H1 (cell line): ENCODE measurements around the gene PRICKLE1.

Source experiments
- EP300 ChIP-seq, 2 experiments: IDR thresholded peaks; 1 replicate in 1 of 2; 2 replicates in 1 of 2; pipeline ENCODE4 v1.6.1; 2011 to 2012; ENCODE audit warnings: low read depth in 2 of 2, low read length in 2 of 2, mild to moderate bottlenecking in 2 of 2, borderline replicate concordance in 1 of 2, inconsistent platforms in 1 of 2, moderate library complexity in 1 of 2
- EZH2 ChIP-seq: fragments of 200-600 bp; sonication (generic); IDR thresholded peaks from 2 replicates; pipeline ENCODE4 v1.7.1; 2012; ENCODE audit warnings: low read depth, mild to moderate bottlenecking, moderate library complexity, low read length, inconsistent platforms; ENCODE audit not compliant: severe bottlenecking
- GABPA ChIP-seq: IDR thresholded peaks from 2 replicates; pipeline ENCODE4 v1.6.1; 2011; ENCODE audit warnings: mild to moderate bottlenecking, low read length, moderate library complexity, borderline replicate concordance; ENCODE audit not compliant: insufficient read depth
- HDAC2 ChIP-seq, 2 experiments: fragments of 300-600 bp in 1 of 2; sonication (generic) in 1 of 2; IDR thresholded peaks; 2 replicates each; pipeline ENCODE4 v1.6.1; 2011 to 2012; ENCODE audit warnings: low read depth in 2 of 2, low read length in 2 of 2, mild to moderate bottlenecking in 2 of 2, moderate library complexity in 2 of 2, borderline replicate concordance in 1 of 2, inconsistent platforms in 1 of 2
- JUND ChIP-seq: IDR thresholded peaks from 2 replicates; pipeline ENCODE4 v1.6.1; 2011; ENCODE audit warnings: mild to moderate bottlenecking, improper control_type of control experiment, low read length
- POLR2A ChIP-seq, 2 experiments: IDR thresholded peaks; 1 replicate in 1 of 2; 2 replicates in 1 of 2; pipeline ENCODE4 v1.6.1; 2011; ENCODE audit warnings: low read depth in 2 of 2, low read length in 2 of 2, mild to moderate bottlenecking in 2 of 2; ENCODE audit errors: control extremely low read depth in 1 of 2
- POLR2AphosphoS5 ChIP-seq: IDR thresholded peaks from 2 replicates; pipeline ENCODE4 v1.6.1; 2011; ENCODE audit warnings: low read depth, low read length
- RAD21 ChIP-seq, 2 experiments: IDR thresholded peaks in 1 of 2; conservative IDR thresholded peaks in 1 of 2; 2 replicates each; pipeline ENCODE4 v1.6.1; 2011; ENCODE audit warnings: low read depth in 2 of 2, low read length in 2 of 2, improper control_type of control experiment in 1 of 2, inconsistent platforms in 1 of 2, mild to moderate bottlenecking in 1 of 2, moderate library complexity in 1 of 2
- SIN3A ChIP-seq, 2 experiments: IDR thresholded peaks in 1 of 2; conservative IDR thresholded peaks in 1 of 2; 2 replicates each; pipeline ENCODE4 v1.6.1; 2011 to 2012; ENCODE audit warnings: low read length in 2 of 2, improper control_type of control experiment in 1 of 2, low read depth in 1 of 2, mild to moderate bottlenecking in 1 of 2
- SIX5 ChIP-seq: IDR thresholded peaks from 2 replicates; pipeline ENCODE4 v1.6.1; 2011; ENCODE audit warnings: mild to moderate bottlenecking, low read depth, low read length
- SP4 ChIP-seq: IDR thresholded peaks from 2 replicates; pipeline ENCODE4 v1.6.1; 2012; ENCODE audit warnings: low read length, inconsistent platforms
- SRF ChIP-seq: IDR thresholded peaks from 2 replicates; pipeline ENCODE4 v1.6.1; 2011; ENCODE audit warnings: mild to moderate bottlenecking, low read depth, low read length, moderate library complexity
- TF ChIP-seq, protein P1 (sequence below), 3 experiments: IDR thresholded peaks; 1 replicate in 2 of 3; 2 replicates in 1 of 3; pipeline versions ENCODE4 v1.5.1 to v1.6.1; 2011; ENCODE audit warnings: low read length in 3 of 3, mild to moderate bottlenecking in 3 of 3, inconsistent platforms in 2 of 3, low read depth in 1 of 3, moderate library complexity in 1 of 3; ENCODE audit not compliant: insufficient read depth in 1 of 3; ENCODE audit errors: control extremely low read depth in 1 of 3
- TF ChIP-seq, protein P2 (sequence below): fragments of 300-600 bp; sonication (generic); IDR thresholded peaks from 2 replicates; pipeline ENCODE4 v1.7.1; 2012; ENCODE audit warnings: low read length, moderate library complexity, mild to moderate bottlenecking, inconsistent platforms; ENCODE audit not compliant: insufficient replicate concordance

GRCh38 chr12:42507081-42507480 lies 82.5 kb downstream of the PRICKLE1 start:
- TF ChIP-seq, protein P1, sequence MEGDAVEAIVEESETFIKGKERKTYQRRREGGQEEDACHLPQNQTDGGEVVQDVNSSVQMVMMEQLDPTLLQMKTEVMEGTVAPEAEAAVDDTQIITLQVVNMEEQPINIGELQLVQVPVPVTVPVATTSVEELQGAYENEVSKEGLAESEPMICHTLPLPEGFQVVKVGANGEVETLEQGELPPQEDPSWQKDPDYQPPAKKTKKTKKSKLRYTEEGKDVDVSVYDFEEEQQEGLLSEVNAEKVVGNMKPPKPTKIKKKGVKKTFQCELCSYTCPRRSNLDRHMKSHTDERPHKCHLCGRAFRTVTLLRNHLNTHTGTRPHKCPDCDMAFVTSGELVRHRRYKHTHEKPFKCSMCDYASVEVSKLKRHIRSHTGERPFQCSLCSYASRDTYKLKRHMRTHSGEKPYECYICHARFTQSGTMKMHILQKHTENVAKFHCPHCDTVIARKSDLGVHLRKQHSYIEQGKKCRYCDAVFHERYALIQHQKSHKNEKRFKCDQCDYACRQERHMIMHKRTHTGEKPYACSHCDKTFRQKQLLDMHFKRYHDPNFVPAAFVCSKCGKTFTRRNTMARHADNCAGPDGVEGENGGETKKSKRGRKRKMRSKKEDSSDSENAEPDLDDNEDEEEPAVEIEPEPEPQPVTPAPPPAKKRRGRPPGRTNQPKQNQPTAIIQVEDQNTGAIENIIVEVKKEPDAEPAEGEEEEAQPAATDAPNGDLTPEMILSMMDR (IDR thresholded peaks at IDR 0.05; ENCODE audit: control extremely low read depth in 1 of 3, insufficient read depth in 1 of 3, low read depth in 1 of 3, low read length in 3 of 3), result no peak
- TF ChIP-seq JUND (no peak), SP4 (no peak), GABPA (no peak), SIN3A (conservative IDR thresholded peaks at IDR 0.05 in 1 of 2, IDR thresholded peaks at IDR 0.05 in 1 of 2; ENCODE audit: low read depth in 1 of 2, low read length in 2 of 2) (no peak), HDAC2 (IDR thresholded peaks at IDR 0.05; ENCODE audit: borderline replicate concordance in 1 of 2, low read depth in 2 of 2, low read length in 2 of 2) (no peak), EP300 (IDR thresholded peaks at IDR 0.05; ENCODE audit: borderline replicate concordance in 1 of 2, low read depth in 2 of 2, low read length in 2 of 2) (no peak), POLR2A (IDR thresholded peaks at IDR 0.05; ENCODE audit: control extremely low read depth in 1 of 2, low read depth in 2 of 2, low read length in 2 of 2) (no peak), SIX5 (no peak), POLR2AphosphoS5 (no peak), SRF (no peak), RAD21 (IDR thresholded peaks at IDR 0.05 in 1 of 2, conservative IDR thresholded peaks at IDR 0.05 in 1 of 2; ENCODE audit: low read depth in 2 of 2, low read length in 2 of 2) (no peak), EZH2 (no peak)
- TF ChIP-seq, protein P2, sequence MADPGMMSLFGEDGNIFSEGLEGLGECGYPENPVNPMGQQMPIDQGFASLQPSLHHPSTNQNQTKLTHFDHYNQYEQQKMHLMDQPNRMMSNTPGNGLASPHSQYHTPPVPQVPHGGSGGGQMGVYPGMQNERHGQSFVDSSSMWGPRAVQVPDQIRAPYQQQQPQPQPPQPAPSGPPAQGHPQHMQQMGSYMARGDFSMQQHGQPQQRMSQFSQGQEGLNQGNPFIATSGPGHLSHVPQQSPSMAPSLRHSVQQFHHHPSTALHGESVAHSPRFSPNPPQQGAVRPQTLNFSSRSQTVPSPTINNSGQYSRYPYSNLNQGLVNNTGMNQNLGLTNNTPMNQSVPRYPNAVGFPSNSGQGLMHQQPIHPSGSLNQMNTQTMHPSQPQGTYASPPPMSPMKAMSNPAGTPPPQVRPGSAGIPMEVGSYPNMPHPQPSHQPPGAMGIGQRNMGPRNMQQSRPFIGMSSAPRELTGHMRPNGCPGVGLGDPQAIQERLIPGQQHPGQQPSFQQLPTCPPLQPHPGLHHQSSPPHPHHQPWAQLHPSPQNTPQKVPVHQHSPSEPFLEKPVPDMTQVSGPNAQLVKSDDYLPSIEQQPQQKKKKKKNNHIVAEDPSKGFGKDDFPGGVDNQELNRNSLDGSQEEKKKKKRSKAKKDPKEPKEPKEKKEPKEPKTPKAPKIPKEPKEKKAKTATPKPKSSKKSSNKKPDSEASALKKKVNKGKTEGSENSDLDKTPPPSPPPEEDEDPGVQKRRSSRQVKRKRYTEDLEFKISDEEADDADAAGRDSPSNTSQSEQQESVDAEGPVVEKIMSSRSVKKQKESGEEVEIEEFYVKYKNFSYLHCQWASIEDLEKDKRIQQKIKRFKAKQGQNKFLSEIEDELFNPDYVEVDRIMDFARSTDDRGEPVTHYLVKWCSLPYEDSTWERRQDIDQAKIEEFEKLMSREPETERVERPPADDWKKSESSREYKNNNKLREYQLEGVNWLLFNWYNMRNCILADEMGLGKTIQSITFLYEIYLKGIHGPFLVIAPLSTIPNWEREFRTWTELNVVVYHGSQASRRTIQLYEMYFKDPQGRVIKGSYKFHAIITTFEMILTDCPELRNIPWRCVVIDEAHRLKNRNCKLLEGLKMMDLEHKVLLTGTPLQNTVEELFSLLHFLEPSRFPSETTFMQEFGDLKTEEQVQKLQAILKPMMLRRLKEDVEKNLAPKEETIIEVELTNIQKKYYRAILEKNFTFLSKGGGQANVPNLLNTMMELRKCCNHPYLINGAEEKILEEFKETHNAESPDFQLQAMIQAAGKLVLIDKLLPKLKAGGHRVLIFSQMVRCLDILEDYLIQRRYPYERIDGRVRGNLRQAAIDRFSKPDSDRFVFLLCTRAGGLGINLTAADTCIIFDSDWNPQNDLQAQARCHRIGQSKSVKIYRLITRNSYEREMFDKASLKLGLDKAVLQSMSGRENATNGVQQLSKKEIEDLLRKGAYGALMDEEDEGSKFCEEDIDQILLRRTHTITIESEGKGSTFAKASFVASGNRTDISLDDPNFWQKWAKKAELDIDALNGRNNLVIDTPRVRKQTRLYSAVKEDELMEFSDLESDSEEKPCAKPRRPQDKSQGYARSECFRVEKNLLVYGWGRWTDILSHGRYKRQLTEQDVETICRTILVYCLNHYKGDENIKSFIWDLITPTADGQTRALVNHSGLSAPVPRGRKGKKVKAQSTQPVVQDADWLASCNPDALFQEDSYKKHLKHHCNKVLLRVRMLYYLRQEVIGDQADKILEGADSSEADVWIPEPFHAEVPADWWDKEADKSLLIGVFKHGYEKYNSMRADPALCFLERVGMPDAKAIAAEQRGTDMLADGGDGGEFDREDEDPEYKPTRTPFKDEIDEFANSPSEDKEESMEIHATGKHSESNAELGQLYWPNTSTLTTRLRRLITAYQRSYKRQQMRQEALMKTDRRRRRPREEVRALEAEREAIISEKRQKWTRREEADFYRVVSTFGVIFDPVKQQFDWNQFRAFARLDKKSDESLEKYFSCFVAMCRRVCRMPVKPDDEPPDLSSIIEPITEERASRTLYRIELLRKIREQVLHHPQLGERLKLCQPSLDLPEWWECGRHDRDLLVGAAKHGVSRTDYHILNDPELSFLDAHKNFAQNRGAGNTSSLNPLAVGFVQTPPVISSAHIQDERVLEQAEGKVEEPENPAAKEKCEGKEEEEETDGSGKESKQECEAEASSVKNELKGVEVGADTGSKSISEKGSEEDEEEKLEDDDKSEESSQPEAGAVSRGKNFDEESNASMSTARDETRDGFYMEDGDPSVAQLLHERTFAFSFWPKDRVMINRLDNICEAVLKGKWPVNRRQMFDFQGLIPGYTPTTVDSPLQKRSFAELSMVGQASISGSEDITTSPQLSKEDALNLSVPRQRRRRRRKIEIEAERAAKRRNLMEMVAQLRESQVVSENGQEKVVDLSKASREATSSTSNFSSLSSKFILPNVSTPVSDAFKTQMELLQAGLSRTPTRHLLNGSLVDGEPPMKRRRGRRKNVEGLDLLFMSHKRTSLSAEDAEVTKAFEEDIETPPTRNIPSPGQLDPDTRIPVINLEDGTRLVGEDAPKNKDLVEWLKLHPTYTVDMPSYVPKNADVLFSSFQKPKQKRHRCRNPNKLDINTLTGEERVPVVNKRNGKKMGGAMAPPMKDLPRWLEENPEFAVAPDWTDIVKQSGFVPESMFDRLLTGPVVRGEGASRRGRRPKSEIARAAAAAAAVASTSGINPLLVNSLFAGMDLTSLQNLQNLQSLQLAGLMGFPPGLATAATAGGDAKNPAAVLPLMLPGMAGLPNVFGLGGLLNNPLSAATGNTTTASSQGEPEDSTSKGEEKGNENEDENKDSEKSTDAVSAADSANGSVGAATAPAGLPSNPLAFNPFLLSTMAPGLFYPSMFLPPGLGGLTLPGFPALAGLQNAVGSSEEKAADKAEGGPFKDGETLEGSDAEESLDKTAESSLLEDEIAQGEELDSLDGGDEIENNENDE, result no peak
